Measurements from ENCODE around the gene PPA1.
"Not testable (repeated sequence)": the region's sequence is repeated elsewhere in the genome, so short reads cannot be mapped to it uniquely, and the experiment has no call there.

PPA1 gene

GRCh38 chr10:70237958-70238536 lies 4.8 kb upstream of the PPA1 start:
- not testable (repeated sequence) for H3K4me3 ChIP-seq (replicated peaks in 1 of 2; ENCODE audit: low read depth in 2 of 2, low read length in 2 of 2); DNase-seq (ENCODE audit: low read depth in 2 of 2)

GRCh38 chr10:70234668-70235447 lies 1.6 kb upstream of the PPA1 start:
- no peak overlapping the region for H3K4me3 ChIP-seq (replicated peaks in 1 of 2; ENCODE audit: low read depth in 2 of 2, low read length in 2 of 2)
- DNase-seq (ENCODE audit: low read depth in 2 of 2) = peak; percentile 41 to 86
- TF ChIP-seq CTCF (IDR thresholded peaks at IDR 0.05; ENCODE audit: low read depth, low read length) = no peak

GRCh38 chr10:70233939-70234300 lies 691 bp upstream of the PPA1 start:
- no peak for TF ChIP-seq CTCF (IDR thresholded peaks at IDR 0.05; ENCODE audit: low read depth, low read length)
- DNase-seq (ENCODE audit: low read depth in 2 of 2) = no peak
- H3K4me3 ChIP-seq (replicated peaks in 1 of 2; ENCODE audit: low read depth in 2 of 2, low read length in 2 of 2) = peak overlapping the region; percentile 40 to 81

GRCh38 chr10:70232859-70233108 lies 445 bp downstream of the PPA1 start:
- no peak for TF ChIP-seq CTCF (IDR thresholded peaks at IDR 0.05; ENCODE audit: low read depth, low read length)
- H3K4me3 ChIP-seq (replicated peaks in 1 of 2; ENCODE audit: low read depth in 2 of 2, low read length in 2 of 2) = peak overlapping the region; percentile 81 to 86
- no peak for DNase-seq (ENCODE audit: low read depth in 2 of 2)

GRCh38 chr10:70232155-70232858 lies 922 bp downstream of the PPA1 start:
- DNase-seq (ENCODE audit: low read depth in 2 of 2) = peak; percentile 51 to 55
- H3K4me3 ChIP-seq (replicated peaks in 1 of 2; ENCODE audit: low read depth in 2 of 2, low read length in 2 of 2) = peak overlapping the region; percentile 81 to 86
- TF ChIP-seq CTCF (IDR thresholded peaks at IDR 0.05; ENCODE audit: low read depth, low read length) = no peak

- no peak for TF ChIP-seq CTCF (IDR thresholded peaks at IDR 0.05; ENCODE audit: low read depth, low read length)
- no peak overlapping the region for H3K4me3 ChIP-seq (replicated peaks in 1 of 2; ENCODE audit: low read depth in 2 of 2, low read length in 2 of 2)
- DNase-seq (ENCODE audit: low read depth in 2 of 2) = no peak
Observed at GRCh38 chr10:70228491-70228890, 4.7 kb downstream of the PPA1 start.

- no peak for TF ChIP-seq CTCF (IDR thresholded peaks at IDR 0.05; ENCODE audit: low read depth, low read length)
- peak in 1 of 2 donors; percentile 34 for DNase-seq (ENCODE audit: low read depth in 2 of 2)
- H3K4me3 ChIP-seq (replicated peaks in 1 of 2; ENCODE audit: low read depth in 2 of 2, low read length in 2 of 2) = no peak overlapping the region
Observed at GRCh38 chr10:70227548-70228320, 5.5 kb downstream of the PPA1 start.

Data from cardiac fibroblast (primary cell).